ENCODE data around the gene CD9. TPM values are rescaled to one million over a fixed set of nuclear protein-coding genes. Genes with fewer than 3 reads are reported as not detected.

Gene CD9
- total RNA-seq, 2 donors from 2014 or later, result 249 to 300 TPM

DNA sequence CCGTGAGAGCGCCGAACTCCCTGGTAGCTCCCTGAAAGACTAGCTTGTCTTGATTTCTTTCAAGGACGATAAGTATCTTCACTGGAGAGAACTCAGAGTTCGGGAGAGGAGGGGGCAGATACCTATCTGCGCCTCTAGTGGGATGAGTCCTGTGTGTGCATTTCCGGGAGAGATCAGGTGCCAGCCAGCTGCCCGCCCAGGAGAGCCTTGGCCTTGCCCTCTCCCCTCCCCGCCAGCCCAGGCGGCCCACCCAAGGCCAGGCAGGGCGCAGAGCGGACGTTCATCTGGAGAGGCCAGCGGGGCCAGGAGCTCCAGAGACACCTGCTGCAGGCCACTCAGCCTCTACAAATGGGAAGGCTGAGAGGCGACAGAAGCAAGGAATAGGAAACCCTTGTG lies 1.0 kb downstream of the CD9 start:
- no peak for ATAC-seq (ENCODE audit: insufficient number of reproducible peaks, low FRiP score, low read depth)
- no peak for DNase-seq (ENCODE audit: low spot score)
- Histone ChIP-seq H3K36me3 (no peaks in the 10 kb centered on the region), H3K27me3 (replicated peaks; ENCODE audit: insufficient read depth) (no peaks in the 10 kb centered on the region), H3K4me1 (ENCODE audit: control insufficient read depth in 1 of 2, low read depth in 2 of 2) (peaks cover 41 to 59% of the 10 kb centered on the region in 2 donors), H3K9me3 (no peaks in the 10 kb centered on the region), H3K4me3 (peak overlapping the region; percentile 95), H3K27ac (peak overlapping the region; percentile 93 to 97)
- TF ChIP-seq, protein P1, sequence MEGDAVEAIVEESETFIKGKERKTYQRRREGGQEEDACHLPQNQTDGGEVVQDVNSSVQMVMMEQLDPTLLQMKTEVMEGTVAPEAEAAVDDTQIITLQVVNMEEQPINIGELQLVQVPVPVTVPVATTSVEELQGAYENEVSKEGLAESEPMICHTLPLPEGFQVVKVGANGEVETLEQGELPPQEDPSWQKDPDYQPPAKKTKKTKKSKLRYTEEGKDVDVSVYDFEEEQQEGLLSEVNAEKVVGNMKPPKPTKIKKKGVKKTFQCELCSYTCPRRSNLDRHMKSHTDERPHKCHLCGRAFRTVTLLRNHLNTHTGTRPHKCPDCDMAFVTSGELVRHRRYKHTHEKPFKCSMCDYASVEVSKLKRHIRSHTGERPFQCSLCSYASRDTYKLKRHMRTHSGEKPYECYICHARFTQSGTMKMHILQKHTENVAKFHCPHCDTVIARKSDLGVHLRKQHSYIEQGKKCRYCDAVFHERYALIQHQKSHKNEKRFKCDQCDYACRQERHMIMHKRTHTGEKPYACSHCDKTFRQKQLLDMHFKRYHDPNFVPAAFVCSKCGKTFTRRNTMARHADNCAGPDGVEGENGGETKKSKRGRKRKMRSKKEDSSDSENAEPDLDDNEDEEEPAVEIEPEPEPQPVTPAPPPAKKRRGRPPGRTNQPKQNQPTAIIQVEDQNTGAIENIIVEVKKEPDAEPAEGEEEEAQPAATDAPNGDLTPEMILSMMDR (IDR thresholded peaks at IDR 0.05), result no peak

DNA sequence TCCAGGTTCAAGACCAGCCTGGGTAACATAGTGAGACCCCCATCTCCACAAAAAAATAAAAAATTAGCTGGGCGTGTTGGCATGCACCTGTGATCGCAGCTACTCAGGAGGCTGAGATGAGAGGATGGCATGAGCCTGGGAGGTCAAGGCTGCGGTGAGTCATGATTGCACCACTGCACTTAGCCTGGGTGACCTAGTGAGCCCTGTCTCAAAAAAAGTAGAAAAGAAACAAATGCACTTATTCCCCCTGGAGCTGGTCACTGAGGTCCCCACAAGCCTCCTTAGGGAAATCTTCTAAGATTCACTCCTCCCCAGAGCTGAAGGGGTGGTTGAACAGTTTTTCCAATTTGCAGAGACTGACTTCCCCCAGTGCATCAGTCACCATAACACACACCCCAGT lies 1.6 kb downstream of the CD9 start:
- no peak for DNase-seq (ENCODE audit: low spot score)
- H3K4me1 ChIP-seq (ENCODE audit: control insufficient read depth in 1 of 2, low read depth in 2 of 2), result peaks cover 46 to 65% of the 10 kb centered on the region in 2 donors

DNA sequence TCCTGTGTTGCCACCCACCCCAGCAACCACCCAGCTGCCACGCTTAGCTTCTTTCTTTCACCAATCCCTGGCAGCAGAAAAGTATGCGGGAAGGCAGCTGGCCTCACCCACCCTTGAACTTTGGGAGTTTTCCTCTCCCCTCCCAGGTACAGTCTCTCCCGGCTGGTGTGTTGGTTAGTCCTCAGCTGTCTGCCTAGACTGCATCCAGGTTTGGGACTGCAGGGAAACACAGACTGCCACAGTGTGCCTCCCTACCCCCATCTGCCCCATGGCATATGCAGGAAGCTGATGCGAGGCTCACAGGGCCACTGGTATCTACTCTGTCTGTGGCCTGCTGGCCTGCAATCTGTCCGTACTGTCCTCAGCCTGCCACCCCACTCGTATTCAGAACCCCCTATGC lies 2.1 kb downstream of the CD9 start:
- no peaks in the 10 kb centered on the region for H3K36me3 ChIP-seq
- TF ChIP-seq, protein P1 (IDR thresholded peaks at IDR 0.05), result no peak
- DNase-seq (ENCODE audit: low spot score), result no peak
- no peaks in the 10 kb centered on the region for H3K9me3 ChIP-seq
- peaks cover 50 to 70% of the 10 kb centered on the region in 2 donors for H3K4me1 ChIP-seq (ENCODE audit: control insufficient read depth in 1 of 2, low read depth in 2 of 2)
- peak overlapping the region; percentile 93 to 97 for H3K27ac ChIP-seq
- no peaks in the 10 kb centered on the region for H3K27me3 ChIP-seq (replicated peaks; ENCODE audit: insufficient read depth)
- peak overlapping the region; percentile 95 for H3K4me3 ChIP-seq
- no peak for ATAC-seq (ENCODE audit: insufficient number of reproducible peaks, low FRiP score, low read depth)

More for the DNA sequence above, 1.6 kb downstream of the CD9 start:
- H3K27ac ChIP-seq, result peak overlapping the region; percentile 93 to 97
- TF ChIP-seq, protein P1 (IDR thresholded peaks at IDR 0.05), result no peak
- no peaks in the 10 kb centered on the region for H3K27me3 ChIP-seq (replicated peaks; ENCODE audit: insufficient read depth)
- H3K9me3 ChIP-seq, result no peaks in the 10 kb centered on the region
- peak overlapping the region; percentile 95 for H3K4me3 ChIP-seq
- H3K36me3 ChIP-seq, result no peaks in the 10 kb centered on the region
- no peak for ATAC-seq (ENCODE audit: insufficient number of reproducible peaks, low FRiP score, low read depth)

DNA sequence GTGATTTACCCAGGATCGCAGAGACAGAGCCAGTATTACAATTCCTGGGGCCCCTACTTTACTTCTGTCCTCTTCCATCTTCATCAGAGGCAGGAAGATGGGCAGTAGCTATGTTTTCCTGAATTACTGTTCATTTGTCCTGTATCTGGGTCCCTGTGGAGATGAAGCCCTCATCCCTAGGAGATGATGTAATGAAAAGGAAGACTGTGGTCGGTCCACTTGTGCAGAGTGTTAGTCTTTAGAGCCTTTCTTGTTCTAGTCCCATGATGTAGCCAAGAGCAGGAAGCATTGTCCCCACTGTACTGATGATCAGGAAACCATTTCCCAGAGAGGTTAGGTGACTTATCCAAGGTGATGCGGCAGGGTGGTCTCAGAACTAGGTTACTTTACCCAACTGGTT lies 2.6 kb downstream of the CD9 start:
- peaks cover 52 to 75% of the 10 kb centered on the region in 2 donors for H3K4me1 ChIP-seq (ENCODE audit: control insufficient read depth in 1 of 2, low read depth in 2 of 2)
- no peaks in the 10 kb centered on the region for H3K9me3 ChIP-seq
- ATAC-seq (ENCODE audit: insufficient number of reproducible peaks, low FRiP score, low read depth), result no peak
- no peak for DNase-seq (ENCODE audit: low spot score)
- H3K4me3 ChIP-seq, result peak overlapping the region; percentile 95
- H3K36me3 ChIP-seq, result no peaks in the 10 kb centered on the region
- H3K27ac ChIP-seq, result peak overlapping the region; percentile 93 to 97
- TF ChIP-seq, protein P1 (IDR thresholded peaks at IDR 0.05), result no peak
- no peaks in the 10 kb centered on the region for H3K27me3 ChIP-seq (replicated peaks; ENCODE audit: insufficient read depth)

DNA sequence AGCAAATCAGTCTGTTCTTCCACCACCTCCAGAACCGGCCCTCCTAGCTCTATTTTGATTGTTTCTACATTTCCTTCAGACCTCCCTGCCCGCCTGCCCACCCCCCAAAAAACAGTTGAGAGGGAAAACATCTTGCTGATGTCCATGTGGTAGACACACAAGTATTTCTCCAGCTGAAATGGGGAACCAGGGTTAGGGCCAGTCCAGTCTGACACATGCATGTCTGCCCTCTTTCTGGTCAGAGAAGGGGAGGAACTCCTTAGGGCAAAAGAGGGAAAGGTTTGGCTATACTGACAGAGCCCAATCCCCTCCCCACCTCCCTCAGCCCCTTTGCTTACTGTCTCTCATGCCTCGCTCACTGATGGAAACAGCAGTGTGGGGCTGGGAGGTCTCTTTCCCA lies 3.4 kb downstream of the CD9 start:
- peaks cover 57 to 80% of the 10 kb centered on the region in 2 donors for H3K4me1 ChIP-seq (ENCODE audit: control insufficient read depth in 1 of 2, low read depth in 2 of 2)
- no peaks in the 10 kb centered on the region for H3K9me3 ChIP-seq
- H3K36me3 ChIP-seq, result no peaks in the 10 kb centered on the region
- peak overlapping the region; percentile 95 for H3K4me3 ChIP-seq
- DNase-seq (ENCODE audit: low spot score), result no peak
- no peak for ATAC-seq (ENCODE audit: insufficient number of reproducible peaks, low FRiP score, low read depth)
- no peaks in the 10 kb centered on the region for H3K27me3 ChIP-seq (replicated peaks; ENCODE audit: insufficient read depth)
- peak overlapping the region; percentile 72 to 97 for H3K27ac ChIP-seq
- TF ChIP-seq, protein P1 (IDR thresholded peaks at IDR 0.05), result no peak

All from thoracic aorta (tissue), 2 donors.